GM10847 (cell line): Measurements from ENCODE around the gene ARIH1.
A peak's percentile ranks its signal among the peaks of the same experiment; 100 is the strongest.

Experiments used
- POLR2A ChIP-seq: IDR thresholded peaks from 2 replicates; pipeline ENCODE4 v1.6.1; 2011; ENCODE audit not compliant: insufficient read length; ENCODE audit errors: extremely low read depth

Gene ARIH1

DNA sequence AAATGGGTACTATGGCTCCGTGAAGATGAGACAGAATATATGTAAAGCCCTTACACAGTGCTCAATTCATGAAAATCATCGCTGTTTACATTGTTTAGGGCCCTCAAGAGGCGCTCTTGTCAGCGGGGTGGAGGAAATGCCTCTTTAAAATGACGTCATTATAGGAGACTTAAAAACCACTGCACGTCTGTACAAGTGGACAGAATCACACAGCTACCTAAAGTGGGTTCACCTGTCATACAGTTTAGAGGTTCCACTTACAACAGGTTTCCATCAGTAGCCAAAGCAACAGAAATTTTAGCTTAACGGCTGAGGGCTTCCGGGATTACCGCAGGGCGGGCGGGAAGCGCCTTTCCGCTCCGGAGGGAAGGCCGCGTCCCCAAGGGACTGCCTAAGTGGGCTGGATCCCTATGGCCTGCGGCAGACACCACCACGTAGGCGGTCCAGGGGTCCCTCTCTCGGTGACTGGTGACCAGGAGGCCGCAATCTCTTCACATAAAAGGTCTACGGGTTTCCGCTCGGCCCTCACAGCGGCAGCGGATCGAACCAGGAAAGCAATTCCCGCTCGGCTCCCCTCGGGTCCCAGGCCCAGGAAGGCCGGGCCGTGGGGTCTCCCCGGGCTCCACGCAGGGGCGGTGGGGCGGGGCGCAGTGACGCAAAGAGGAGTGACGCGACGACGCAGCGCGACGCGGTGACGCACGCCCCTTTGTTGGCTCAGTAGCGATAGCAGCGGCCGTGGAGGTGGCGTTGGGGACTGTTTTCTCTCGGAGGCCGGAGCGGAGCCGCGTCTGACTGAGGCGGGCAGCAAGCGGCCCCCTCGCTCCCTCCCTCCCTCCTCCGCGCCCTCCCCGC, at the start of gene ARIH1:
ARIH1 (plus strand) TSS at position 717 of the 852 bp plus-strand sequence. CDS start 310 bp downstream, outside the sequence.
- TF ChIP-seq POLR2A, result peak; percentile 86

GRCh38 chr15:72426753-72427152, 47.4 kb upstream of the ARIH1 start:
- no peak for TF ChIP-seq POLR2A

GRCh38 chr15:72437650-72438316, 36.3 kb upstream of the ARIH1 start:
- no peak for TF ChIP-seq POLR2A

DNA sequence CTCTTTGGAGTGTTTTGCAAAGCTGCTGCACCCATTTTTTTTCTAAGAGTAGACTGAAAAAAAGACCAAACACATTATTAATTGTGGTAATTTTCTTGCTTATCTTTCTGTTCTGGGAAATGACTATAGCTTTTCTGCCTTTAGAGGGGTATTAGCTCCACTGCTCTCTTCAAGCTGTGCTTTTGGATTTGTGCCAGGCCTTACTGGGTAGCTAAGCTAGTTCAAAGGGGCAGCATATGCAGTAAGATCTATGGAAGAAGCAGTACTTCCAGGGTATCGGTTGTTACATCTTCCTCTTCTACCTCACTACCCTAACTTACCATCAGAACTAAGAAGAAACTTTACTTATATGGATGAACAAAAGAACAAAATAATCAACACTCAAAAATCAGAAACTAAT, 28.7 kb upstream of the ARIH1 start:
- no peak for TF ChIP-seq POLR2A

DNA sequence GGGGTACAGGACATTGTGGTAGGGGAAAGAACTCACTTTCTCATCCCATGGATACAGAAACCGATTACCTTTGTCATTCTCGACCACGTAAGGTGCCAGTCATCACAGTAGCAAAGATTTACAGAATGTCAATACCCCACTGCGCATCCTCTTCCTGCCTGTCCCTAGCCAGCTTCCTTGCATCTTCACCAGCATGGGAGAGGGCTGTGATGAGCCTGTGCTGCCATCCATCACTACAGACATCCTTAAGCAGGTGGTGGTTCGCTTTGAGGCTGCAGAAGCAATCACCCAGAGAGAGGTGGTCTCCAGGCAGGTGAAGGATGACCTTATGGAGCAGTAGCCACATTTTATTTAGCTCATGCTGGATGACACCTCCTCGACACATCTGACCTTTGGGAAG, 23.3 kb upstream of the ARIH1 start:
- TF ChIP-seq POLR2A, result no peak

DNA sequence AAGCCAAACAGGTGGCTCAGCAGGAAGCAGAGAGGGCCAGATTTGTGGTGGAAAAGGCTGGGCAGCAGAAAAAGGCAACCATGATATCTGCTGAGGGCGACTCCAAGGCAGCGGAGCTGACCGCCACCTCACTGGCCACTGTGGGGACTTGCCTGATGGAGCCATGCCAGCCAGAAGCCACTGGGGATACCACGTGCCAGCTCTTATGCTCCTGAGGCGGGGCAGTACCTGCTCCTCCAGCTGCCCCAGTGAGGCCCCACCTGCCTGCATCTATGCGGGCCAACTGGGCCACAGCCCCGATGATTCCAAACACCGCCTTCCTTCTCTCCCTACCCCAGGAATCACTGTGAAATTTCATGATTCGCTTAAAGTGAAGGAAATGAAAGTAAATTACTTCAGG, 22.9 kb upstream of the ARIH1 start:
- no peak for TF ChIP-seq POLR2A

- TF ChIP-seq POLR2A, result no peak
Observed at GRCh38 chr15:72456684-72457083, 17.4 kb upstream of the ARIH1 start.

GRCh38 chr15:72460402-72460801, 13.7 kb upstream of the ARIH1 start:
- no peak for TF ChIP-seq POLR2A

DNA sequence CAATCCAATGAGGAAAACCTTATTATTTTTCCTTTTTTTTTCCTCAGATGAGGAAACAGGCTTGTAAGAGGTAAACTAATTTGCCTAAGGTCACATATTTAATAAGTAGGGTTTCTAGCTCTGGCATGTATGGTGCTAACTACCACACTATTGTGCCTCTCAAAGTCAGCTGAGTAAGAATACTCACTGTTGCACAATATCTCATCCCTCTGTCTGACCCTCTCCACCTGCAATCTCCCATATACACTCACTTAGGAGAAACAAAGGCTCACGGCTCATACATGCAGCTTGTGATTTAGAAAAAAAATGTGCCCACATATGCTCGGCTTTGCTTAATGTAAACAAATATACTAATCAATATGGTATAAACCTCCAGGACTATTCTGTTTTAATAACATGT, 10.4 kb upstream of the ARIH1 start:
- TF ChIP-seq POLR2A, result no peak

DNA sequence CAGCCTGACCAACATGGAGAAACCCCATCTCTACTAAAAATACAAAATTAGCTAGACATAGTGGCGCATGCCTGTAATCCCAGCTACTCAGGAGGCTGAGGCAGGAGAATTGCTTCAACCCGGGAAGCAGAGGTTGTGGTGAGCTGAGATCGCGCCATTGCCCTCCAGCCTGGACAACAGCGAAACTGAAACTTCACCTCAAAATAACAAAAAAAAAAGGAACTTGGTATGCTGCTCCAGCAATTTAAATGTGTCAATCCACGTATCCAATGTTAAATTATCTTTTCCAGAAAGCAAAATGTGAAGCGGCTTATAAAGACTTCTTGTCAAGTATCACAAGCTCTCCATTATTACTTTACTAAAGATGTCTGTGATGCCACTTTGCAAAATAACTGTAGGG, 9.9 kb upstream of the ARIH1 start:
- no peak for TF ChIP-seq POLR2A

GRCh38 chr15:72468103-72468502, 6.0 kb upstream of the ARIH1 start:
- TF ChIP-seq POLR2A, result no peak

- no peak for TF ChIP-seq POLR2A
Observed at GRCh38 chr15:72472992-72473610, 1.0 kb upstream of the ARIH1 start.

GRCh38 chr15:72474466-72474911, 359 bp downstream of the ARIH1 start:
- TF ChIP-seq POLR2A, result no peak

- peak; percentile 47 for TF ChIP-seq POLR2A
Observed at GRCh38 chr15:72474912-72475628, 940 bp downstream of the ARIH1 start.

DNA sequence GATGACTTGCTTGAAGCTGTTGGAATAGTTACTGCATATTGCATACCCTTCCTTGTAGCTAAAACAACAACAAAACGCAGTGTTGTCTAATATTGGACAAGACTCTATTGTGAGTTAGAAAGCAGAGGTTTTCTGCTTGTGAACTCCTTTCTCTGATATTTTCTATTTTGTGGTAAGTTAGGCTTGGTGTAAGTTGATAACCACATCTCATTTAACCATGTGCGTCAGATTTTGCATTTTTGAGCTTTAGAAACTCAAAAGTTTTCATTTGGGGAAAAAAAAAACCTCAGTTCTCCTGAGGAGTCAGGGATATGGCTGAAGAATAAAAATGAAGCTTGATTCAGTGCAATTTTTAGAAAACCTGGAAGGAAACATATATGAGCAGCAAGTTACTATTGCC, 1.5 kb downstream of the ARIH1 start:
- no peak for TF ChIP-seq POLR2A
